ENCODE data around the gene ZNF48.

- TF ChIP-seq CTCF (IDR thresholded peaks at IDR 0.05; ENCODE audit: insufficient read depth, low read length, poor library complexity, severe bottlenecking) (no peak), EZH2phosphoT487 (conservative IDR thresholded peaks at IDR 0.05; ENCODE audit: low read length) (no peak)
Measured at GRCh38 chr16:30447512-30448226, 52.4 kb downstream of the ZNF48 start.
